DMS79 treated with DMSO at 0.1 percent for 48 hours (cell line): ENCODE data around the gene MTMR6.
A peak's percentile ranks its signal among the peaks of the same experiment; 100 is the strongest.

ENCODE experiments used
- DNase-seq: peaks from one replicate; lab custom pipeline; 2025; lab: John Stamatoyannopoulos, UW

The MTMR6 gene

GRCh38 chr13:25217023-25217885 is 70.0 kb downstream of the MTMR6 start:
- no peak for DNase-seq

- no peak for DNase-seq
These were observed 72.1 kb downstream of the MTMR6 start for GRCh38 chr13:25215253-25215575.

- DNase-seq: no peak
These were observed 72.6 kb downstream of the MTMR6 start for GRCh38 chr13:25214491-25215252.

- no peak for DNase-seq
These were observed 73.6 kb downstream of the MTMR6 start for GRCh38 chr13:25213715-25214114.

GRCh38 chr13:25210842-25211569 is 76.3 kb downstream of the MTMR6 start:
- no peak for DNase-seq

GRCh38 chr13:25207291-25207810 is 79.9 kb downstream of the MTMR6 start:
- DNase-seq: no peak

GRCh38 chr13:25204863-25205262 is 82.4 kb downstream of the MTMR6 start:
- no peak for DNase-seq

- DNase-seq: peak; percentile 15
These were observed 84.1 kb downstream of the MTMR6 start for GRCh38 chr13:25203127-25203740.

GRCh38 chr13:25200783-25201182 is 86.5 kb downstream of the MTMR6 start:
- DNase-seq: no peak

GRCh38 chr13:25198647-25199046 is 88.6 kb downstream of the MTMR6 start:
- DNase-seq: no peak

- DNase-seq: no peak
These were observed 90.3 kb downstream of the MTMR6 start for GRCh38 chr13:25196971-25197370.
